Hematopoietic multipotent progenitor cell (in vitro differentiated cells): Measurements from ENCODE around the gene COL23A1. TPM values are rescaled to one million over a fixed set of nuclear protein-coding genes. Genes with fewer than 3 reads are reported as not detected.

ENCODE experiments used
- DNase-seq, 3 donors: peaks; one replicate each; pipeline ENCODE4 v3.0.0-alpha.2; 2011 to 2015; ENCODE audit warnings: low read depth in 2 of 3, low spot score in 2 of 3
- total RNA-seq: library from RNA; depleted of rRNA; stranded (reverse); fragments of >200 nt; gene quantifications from one replicate; pipeline ENCODE4 v1.2.3, GENCODE V29; 2012

COL23A1 gene
- total RNA-seq, 1 donor: 0.27 TPM

GRCh38 chr5:178387061-178387855 lies 202.9 kb downstream of the COL23A1 start:
- DNase-seq: no peak

GRCh38 chr5:178386336-178386931 lies 203.8 kb downstream of the COL23A1 start:
- no peak for DNase-seq

- DNase-seq: no peak
These were observed 204.7 kb downstream of the COL23A1 start for GRCh38 chr5:178385496-178385890.

GRCh38 chr5:178384816-178385495 lies 205.2 kb downstream of the COL23A1 start:
- DNase-seq: no peak

DNA sequence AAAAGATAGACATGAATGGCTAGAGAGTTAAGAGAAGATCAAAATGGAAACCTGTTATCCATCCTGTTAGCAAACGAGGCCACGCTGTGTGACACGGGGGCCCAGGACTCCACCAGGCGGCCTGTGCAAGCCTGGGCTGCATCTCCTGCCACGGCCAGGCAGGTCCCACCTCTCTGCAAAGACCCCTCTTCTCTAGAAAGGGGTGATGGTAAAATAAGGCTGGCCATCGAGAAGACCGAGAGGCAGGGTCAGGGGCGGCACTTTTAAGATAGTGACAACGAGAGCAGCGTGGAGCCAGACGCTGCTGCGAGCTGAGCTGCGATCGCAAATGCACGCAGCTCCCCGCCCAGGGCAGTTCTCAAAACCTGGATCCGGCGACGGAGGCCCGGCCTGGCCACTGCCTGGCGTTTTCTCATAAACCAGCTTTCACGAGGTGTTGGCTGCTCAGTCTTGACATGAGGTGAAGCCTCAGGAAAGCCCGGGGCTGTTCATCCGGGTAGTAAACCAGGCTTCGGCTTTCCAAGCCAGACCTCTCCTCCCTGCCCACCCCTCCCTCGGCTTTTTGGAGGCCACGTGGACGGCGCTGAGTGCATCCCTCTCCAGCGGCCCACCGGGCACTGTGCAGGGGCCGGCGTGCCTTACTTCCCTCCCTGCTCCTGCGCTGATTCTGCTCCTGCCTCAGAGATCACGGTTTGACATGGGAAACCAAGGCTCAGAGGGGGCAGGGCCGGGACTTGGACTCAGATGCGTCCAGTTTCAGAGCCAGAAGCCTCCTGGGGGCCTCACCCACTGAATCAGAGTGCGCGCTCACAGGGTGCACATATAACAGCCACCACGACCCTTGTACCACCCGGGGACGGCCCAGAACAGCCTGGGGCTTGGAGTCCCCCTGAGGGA lies 206.0 kb downstream of the COL23A1 start:
- DNase-seq: no peak

- DNase-seq: no peak
These were observed 206.8 kb downstream of the COL23A1 start for GRCh38 chr5:178383301-178383918.

DNA sequence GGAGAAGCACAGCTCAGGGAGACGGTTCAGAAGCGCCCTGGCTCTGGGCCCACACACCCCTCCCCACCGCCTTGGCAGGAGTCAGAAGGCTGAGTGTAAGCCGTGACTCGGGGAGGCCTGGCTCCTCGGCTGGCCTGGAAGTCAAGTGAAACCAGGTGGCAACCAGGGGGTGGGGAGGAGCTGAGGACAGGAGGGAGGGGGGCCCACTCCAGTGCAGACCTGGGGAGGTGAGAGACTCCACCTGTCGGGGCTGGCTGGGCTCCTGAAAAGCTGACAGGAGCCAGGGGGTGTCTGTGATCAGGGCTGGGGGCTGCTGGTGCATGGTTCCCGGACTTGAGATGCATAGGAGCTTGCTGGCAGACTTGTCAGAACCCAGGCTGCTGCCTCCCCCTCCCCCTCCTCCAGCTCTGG lies 207.4 kb downstream of the COL23A1 start:
- no peak for DNase-seq

DNA sequence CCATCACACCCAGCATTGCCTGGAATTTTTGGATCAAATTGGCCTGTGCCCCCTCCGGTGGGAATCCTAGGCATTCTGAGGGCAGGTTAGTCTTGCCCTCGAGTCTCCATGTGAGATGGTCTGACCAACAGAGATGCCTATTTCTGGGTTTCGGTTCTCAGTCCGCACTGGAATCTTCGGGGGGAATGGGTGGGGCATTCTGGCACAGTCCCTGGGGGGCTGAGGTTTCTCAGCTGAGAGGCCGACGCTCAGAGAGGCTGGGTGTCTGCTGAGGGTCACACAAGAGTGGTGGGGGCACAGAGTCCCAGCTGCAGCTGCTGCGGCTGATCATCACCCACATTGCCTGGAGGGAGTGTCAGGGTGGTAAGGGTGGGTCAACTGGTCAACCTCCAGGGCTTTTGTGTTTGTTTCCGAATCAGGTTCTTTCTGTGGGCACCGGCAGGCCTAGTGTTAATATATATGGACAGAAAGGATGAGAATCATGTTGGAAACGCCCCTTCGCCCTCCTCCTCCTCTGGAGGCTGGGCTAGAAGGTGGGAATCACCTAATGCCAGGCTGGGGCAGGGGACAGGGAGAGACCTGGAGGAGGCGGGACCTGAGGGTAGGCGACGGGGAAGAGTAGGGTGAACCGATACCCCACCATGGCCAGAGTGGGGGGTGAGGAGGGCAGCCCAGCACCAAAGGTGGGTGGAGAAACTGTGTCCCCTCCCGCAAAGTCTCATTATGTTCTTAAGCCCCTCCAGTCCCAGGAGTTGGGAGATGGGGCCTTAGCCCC lies 208.1 kb downstream of the COL23A1 start:
- no peak for DNase-seq

- no peak for DNase-seq
These were observed 209.0 kb downstream of the COL23A1 start for GRCh38 chr5:178381206-178381605.

- DNase-seq: no peak
These were observed 209.6 kb downstream of the COL23A1 start for GRCh38 chr5:178380541-178381074.

GRCh38 chr5:178380086-178380485 lies 210.1 kb downstream of the COL23A1 start:
- no peak for DNase-seq

GRCh38 chr5:178378527-178379484 lies 211.4 kb downstream of the COL23A1 start:
- no peak for DNase-seq

GRCh38 chr5:178377583-178378270 lies 212.5 kb downstream of the COL23A1 start:
- DNase-seq: no peak

DNA sequence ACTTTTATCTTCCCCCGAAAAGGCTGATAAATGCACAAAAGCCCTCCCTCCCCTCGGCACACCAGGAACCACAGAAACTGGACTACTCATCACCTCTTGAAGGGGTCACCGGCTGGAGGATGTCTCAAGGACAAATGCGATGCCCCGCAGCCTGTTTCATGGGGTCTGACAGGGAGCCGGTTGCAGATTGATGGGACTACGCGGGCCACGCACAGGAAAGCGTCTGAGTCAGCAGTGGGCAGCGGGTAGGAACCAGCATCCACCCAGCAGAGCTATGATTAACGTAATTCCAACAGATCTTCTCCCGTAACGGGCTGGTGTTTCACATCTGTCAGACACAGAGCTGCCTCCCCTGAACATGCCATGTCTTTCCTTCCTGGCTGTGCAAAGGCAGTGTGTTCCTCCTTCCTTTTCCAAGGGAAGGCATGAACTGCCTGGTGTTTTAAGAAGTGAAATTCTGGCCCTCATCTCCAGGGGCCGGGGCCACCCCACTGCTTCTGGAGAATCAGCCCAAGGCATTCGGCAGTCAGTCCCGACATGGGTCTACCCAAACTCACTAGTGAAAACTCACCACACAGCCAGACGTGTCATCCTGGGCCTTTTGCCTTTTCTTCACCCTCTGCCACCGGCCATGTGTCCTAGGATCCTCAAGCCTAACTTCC lies 213.1 kb downstream of the COL23A1 start:
- DNase-seq: peak in 2 of 3 donors; percentile 11 to 37

GRCh38 chr5:178375348-178375747 lies 214.8 kb downstream of the COL23A1 start:
- no peak for DNase-seq

DNA sequence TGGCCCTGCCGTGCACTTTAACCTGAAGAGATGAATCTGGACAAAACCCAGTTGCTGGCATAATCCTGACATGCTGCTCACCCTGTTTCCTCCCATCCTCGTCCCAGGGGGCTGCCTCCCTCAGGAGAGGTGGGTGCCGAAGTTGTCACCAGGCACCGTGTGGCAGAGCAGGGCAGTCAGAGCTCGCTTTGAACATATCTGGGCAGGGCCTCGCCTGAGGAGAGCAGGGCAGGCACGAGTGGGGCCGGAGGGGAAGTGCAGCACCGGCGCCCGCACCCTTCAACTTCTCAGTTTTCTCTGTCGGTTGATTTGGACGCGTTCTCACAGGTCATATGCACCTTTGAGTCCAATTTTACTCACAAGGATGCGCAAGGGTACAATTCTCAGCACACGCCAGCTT lies 216.5 kb downstream of the COL23A1 start:
- DNase-seq: no peak

DNA sequence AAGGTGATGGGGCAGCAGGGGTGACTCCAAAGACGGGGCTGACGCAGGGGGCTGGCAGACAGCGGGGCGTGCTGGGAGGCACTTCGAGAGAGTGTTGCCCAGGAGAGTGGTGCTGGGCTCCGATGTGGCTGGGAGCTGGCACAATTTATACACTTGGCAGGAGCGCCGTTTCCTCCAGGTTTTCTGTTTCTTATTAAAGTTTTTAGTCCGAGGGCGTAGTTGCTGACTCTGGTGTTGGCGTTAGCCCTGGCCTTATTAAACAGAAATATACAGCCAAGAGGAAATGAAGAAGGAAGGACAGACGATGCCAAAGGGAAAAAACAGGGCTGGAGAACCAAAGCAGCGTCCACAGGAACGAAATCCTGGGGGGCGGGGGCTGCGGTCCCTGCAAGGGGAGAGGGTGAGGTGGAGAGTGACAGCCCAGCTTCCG lies 218.0 kb downstream of the COL23A1 start:
- DNase-seq: no peak
